NCI-H524 treated with DMSO at 0.1 percent for 48 hours (cell line): ENCODE data around the gene NXF1.
"Not testable (repeated sequence)": the region's sequence is repeated elsewhere in the genome, so short reads cannot be mapped to it uniquely, and the experiment has no call there.

Source experiments
- DNase-seq: peaks from one replicate; lab custom pipeline; 2025; lab: John Stamatoyannopoulos, UW

NXF1 gene

DNA sequence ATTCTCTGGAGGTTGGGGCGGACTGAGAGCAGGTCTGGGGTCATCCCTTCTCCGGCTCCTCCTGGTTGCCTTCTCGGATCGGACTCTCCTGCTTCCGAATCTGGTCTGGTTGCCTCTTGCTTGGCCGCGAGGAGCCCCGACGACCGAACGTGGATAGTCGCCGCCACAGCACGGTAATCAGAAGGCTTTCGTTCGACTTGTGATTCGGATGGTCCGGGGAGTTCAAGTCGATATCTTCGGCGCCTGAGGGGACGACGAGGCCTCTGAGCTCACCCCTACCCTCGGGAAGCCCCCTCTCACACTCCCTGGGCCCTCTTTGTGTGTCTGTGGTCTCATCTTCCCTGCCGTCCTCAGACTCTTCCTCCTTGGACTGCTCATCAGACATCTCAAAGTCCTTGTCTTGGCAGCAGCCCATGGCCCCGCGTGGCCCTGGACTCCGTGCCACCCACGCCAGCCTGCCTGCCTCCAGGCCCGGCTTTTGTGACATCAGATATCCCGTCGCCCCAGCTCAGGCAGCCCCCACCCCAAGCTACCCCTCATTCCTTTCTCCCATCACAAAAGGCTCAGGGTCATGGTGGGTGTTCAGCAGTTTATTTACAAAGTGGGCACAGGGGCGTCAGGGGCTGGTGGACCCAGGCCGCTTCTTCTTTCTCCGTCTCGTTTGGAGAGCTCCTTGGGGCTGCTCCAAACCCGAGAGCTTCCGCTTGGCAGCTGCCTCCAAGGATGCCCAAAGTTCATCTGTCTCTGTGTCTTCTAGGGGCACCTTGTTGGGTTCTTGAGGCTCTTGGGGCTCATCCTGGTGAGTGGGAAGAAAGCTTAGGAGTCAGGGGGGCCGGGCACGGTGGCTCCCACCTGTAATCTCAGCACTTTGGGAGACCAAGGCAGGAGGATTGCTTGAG is 27.3 kb upstream of the NXF1 start, which contains the start of gene TEX54:
Gene TEX54, minus strand, starts transcription at position 506 of the 899 bp plus-strand sequence.
- DNase-seq = no peak

GRCh38 chr11:62831520-62832335 is 26.5 kb upstream of the NXF1 start, which contains the start of gene STX5:
Gene STX5, minus strand, starts transcription at chr11:62832051. Its CDS starts 808 bp downstream, at chr11:62831243.
- DNase-seq = peak; percentile 91

- no peak for DNase-seq
Measured at GRCh38 chr11:62830904-62831519, 25.8 kb upstream of the NXF1 start.

DNA sequence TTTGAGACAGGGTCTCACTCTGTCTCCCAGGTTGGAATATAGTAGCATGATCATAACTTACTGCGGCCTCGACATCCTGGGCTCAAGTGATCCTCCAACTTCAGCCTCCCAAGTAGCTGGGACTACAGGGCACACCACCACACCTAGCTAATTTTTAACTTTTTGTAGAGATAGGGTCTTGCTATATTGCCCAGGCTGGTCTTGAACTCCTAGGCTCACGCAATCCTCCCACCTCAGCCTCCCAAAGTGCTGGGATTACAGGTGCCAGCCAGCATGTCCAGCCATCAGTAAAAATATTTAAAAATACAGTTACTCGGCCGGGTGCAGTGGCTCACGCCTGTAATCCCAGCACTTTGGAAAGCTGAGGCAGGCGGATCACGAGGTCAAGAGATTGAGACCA is 22.9 kb upstream of the NXF1 start:
- DNase-seq = not testable (repeated sequence)

GRCh38 chr11:62823677-62824076 is 18.4 kb upstream of the NXF1 start:
- no peak for DNase-seq

DNA sequence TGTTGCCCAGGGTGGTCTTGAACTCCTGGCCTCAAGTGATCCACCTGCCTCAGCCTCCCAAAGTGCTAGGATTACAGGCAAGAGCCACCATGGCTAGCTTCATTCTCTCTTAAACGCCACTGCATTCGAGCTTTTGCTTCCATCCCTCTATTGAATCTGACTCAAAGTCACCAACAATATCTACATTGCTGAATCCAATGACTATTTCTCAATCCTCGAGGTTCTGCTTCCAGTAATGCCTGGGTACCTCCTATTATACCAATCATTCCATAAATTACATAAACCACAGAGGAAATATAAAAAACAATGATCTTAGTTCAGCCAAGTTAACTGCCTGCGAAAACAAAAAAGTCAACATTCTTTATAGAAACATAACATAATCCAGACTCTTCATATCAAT is 11.9 kb upstream of the NXF1 start:
- DNase-seq = no peak

DNA sequence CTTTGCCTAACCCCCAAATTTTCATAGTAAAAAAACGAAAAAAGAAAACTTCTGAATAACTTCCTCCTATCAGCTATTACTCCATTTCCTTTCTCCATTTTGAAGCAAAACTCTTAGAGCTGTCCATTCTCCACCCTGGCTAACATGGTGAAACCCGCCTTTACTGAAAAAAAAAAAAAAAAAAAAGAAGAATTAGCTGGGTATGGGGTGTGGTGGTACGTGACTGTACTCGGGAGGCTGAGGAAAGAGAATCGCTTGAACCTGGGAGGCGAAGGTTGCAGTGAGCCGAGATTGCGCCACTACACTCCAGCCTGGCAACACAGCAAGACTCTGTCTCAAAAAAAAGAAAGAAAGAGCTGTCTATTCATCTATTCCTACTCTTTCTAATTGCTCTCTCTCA is 11.3 kb upstream of the NXF1 start:
- DNase-seq = no peak

- DNase-seq = no peak
Measured at GRCh38 chr11:62811659-62812058, 6.4 kb upstream of the NXF1 start.

- no peak for DNase-seq
Measured at GRCh38 chr11:62810748-62811147, 5.5 kb upstream of the NXF1 start.

GRCh38 chr11:62806611-62807121 is 1.4 kb upstream of the NXF1 start:
- DNase-seq = no peak

- peak; percentile 21 for DNase-seq
Measured at GRCh38 chr11:62805961-62806441, 761 bp upstream of the NXF1 start.

- no peak for DNase-seq
Measured at GRCh38 chr11:62804310-62805075, 747 bp downstream of the NXF1 start.

- DNase-seq = no peak
Measured at GRCh38 chr11:62801071-62801470, 4.2 kb downstream of the NXF1 start.

GRCh38 chr11:62799486-62799885 is 5.8 kb downstream of the NXF1 start:
- no peak for DNase-seq

DNA sequence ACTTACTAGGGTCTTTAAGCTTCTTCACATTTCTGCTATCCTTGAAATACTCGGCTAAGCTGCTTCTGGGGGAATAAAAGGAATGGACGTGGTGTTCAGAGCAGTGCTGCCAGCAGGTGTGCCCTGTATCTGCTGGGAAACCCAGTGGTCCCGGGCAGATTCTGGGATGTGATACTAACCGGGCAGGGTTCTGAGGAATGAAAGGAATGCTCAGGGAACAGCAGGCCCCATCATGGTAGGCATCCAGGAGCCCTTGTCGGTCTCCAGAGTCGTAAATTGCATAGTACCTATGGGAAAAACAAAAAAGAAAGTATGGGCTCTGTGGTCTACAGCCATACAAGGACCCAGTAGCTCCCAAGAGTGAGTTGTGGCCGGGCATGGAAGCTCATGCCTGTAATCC is 9.0 kb downstream of the NXF1 start:
- DNase-seq = no peak

GRCh38 chr11:62794201-62794775 is 11.0 kb downstream of the NXF1 start:
- no peak for DNase-seq

- DNase-seq = no peak
Measured at GRCh38 chr11:62792202-62792575, 13.1 kb downstream of the NXF1 start.

GRCh38 chr11:62791501-62792201 is 13.6 kb downstream of the NXF1 start, which contains the start of gene TMEM223:
Gene TMEM223, minus strand, starts transcription at chr11:62792006. Its CDS starts 12 bp downstream, at chr11:62791994.
- DNase-seq = no peak

DNA sequence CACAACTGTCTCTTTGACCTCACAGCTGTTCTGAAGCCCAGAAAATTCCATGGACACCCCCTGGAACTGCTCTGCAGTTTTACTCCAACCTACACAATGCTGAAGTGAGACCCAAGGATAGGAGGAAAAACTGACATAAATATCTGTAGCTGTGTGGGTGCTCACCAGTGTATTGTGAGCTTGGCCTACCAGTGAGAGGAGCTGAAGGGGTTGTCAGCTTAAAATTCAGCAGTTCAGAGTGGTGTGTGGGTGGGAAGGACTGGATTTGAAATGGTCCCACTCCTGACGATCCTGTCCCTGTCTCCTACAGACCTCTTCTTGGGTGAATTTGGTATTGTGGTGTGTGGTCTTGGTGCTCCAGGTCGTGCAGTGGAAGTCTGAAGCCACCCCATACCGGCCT is 15.7 kb downstream of the NXF1 start:
- no peak for DNase-seq

GRCh38 chr11:62788991-62789390 is 16.2 kb downstream of the NXF1 start:
- no peak for DNase-seq
